Body of pancreas (tissue), 4 donors: ENCODE measurements around the gene HMCN2. TPM values are rescaled to one million over a fixed set of nuclear protein-coding genes. Genes with fewer than 3 reads are reported as not detected.

Experiments used
- ATAC-seq: fragments of 150-250 bp; one replicate; pipeline ENCODE4 v1.9.1; 2016
- DNase-seq, 4 donors: peaks; one replicate each; pipeline ENCODE4 v3.0.0-alpha.2; 2019
- H3K27ac ChIP-seq, 4 donors: fragments of 200-600 bp; sonication (generic); 1 replicate in 3 of 4; 2 replicates in 1 of 4; pipeline versions ENCODE4 v1.5.1 to v1.6.1; 2016 to 2019; ENCODE audit warnings: mild to moderate bottlenecking in 1 of 4, mixed read lengths in 1 of 4, moderate library complexity in 1 of 4
- H3K27me3 ChIP-seq, 2 donors: fragments of 200-600 bp; sonication (generic); one replicate each; pipeline ENCODE4 v1.6.0; 2016; ENCODE audit warnings: mild to moderate bottlenecking in 1 of 2
- H3K36me3 ChIP-seq, 2 donors: fragments of 200-600 bp; sonication (generic); replicated peaks in 1 of 2; 2 replicates each; pipeline ENCODE4 v1.5.1; 2016; ENCODE audit warnings: low read depth in 2 of 2; ENCODE audit not compliant: insufficient read depth in 1 of 2
- H3K4me1 ChIP-seq: fragments of 200-600 bp; sonication (generic); one replicate; pipeline ENCODE4 v1.6.0; 2016
- H3K4me3 ChIP-seq, 2 donors: fragments of 200-600 bp; sonication (generic); 1 replicate in 1 of 2; 2 replicates in 1 of 2; pipeline ENCODE4 v1.5.1; 2016 to 2019
- H3K9me3 ChIP-seq, 3 donors: fragments of 200-600 bp; sonication (generic); 1 replicate in 2 of 3; 2 replicates in 1 of 3; pipeline ENCODE4 v1.5.1; 2016
- CTCF ChIP-seq, 7 experiments: fragments of 450-650 bp in 4 of 7; fragments of 200-600 bp in 3 of 7; sonication (generic) in 3 of 7; IDR thresholded peaks; one replicate each; pipeline ENCODE4 v1.5.1; 2016 to 2019; ENCODE audit warnings: antibody characterized with exemption in 7 of 7
- POLR2A ChIP-seq, 3 donors: fragments of 450-650 bp; IDR thresholded peaks; one replicate each; pipeline ENCODE4 v1.6.1; 2016; ENCODE audit warnings: antibody characterized with exemption in 3 of 3, mild to moderate bottlenecking in 2 of 3
- WGBS, 2 donors: methylation state at CpG; one replicate each; pipeline ENCODE4 v1.1.5; 2017; 5-methylcytosine and 5-hydroxymethylcytosine counted together
- intact Hi-C: fragments of 100-400 bp; cut with DNase I; formaldehyde crosslinking; loops from one replicate; pipeline ENCODE4 v1.15.1; 2023
- total RNA-seq, 2 donors: library from RNA; depleted of rRNA; stranded (reverse); fragments of >200 nt; gene quantifications; one replicate each; pipeline ENCODE4 v1.1.0, GENCODE V29; 2016

HMCN2 gene
- total RNA-seq, 2 donors from 2014 or later, result 0.78 to 3.6 TPM

GRCh38 chr9:130430734-130431535 lies 165.4 kb downstream of the HMCN2 start:
- no peaks in the 10 kb centered on the region for H3K9me3 ChIP-seq
- 90 to 95% methylated on average over 14 to 21 of the region's 22 CpGs for WGBS, 2 donors
- H3K27ac ChIP-seq, result no peak overlapping the region
- ATAC-seq (no peak), DNase-seq (no peak)
- peaks cover 13% of the 10 kb centered on the region for H3K4me1 ChIP-seq
- no peaks in the 10 kb centered on the region for H3K36me3 ChIP-seq
- H3K4me3 ChIP-seq, result no peak overlapping the region
- peaks cover 0 to 4% of the 10 kb centered on the region in 2 donors for H3K27me3 ChIP-seq
- no peak for TF ChIP-seq CTCF (IDR thresholded peaks at IDR 0.05)
- no peak for TF ChIP-seq POLR2A (IDR thresholded peaks at IDR 0.05)
- intact Hi-C loops, result no loop called here

GRCh38 chr9:130431536-130432303 lies 166.2 kb downstream of the HMCN2 start:
- WGBS, 2 donors, result 74 to 97% methylated on average over 5 to 13 of the region's 17 CpGs
- peaks cover 0 to 4% of the 10 kb centered on the region in 2 donors for H3K27me3 ChIP-seq
- no peak for ATAC-seq

GRCh38 chr9:130432362-130432761 lies 166.8 kb downstream of the HMCN2 start:
- Histone ChIP-seq H3K27ac (no peak overlapping the region), H3K4me1 (peaks cover 13% of the 10 kb centered on the region), H3K9me3 (no peaks in the 10 kb centered on the region), H3K27me3 (peaks cover 0 to 4% of the 10 kb centered on the region in 2 donors), H3K4me3 (no peak overlapping the region), H3K36me3 (no peaks in the 10 kb centered on the region)
- no peak for DNase-seq
- intact Hi-C loops, result no loop called here
- 43 to 55% methylated on average over 11 of the region's 11 CpGs for WGBS, 2 donors
- ATAC-seq, result no peak
- TF ChIP-seq CTCF (IDR thresholded peaks at IDR 0.05), result no peak
- TF ChIP-seq POLR2A (IDR thresholded peaks at IDR 0.05), result no peak

More at GRCh38 chr9:130431536-130432303, 166.2 kb downstream of the HMCN2 start:
- Histone ChIP-seq H3K9me3 (no peaks in the 10 kb centered on the region), H3K4me1 (peaks cover 13% of the 10 kb centered on the region), H3K27ac (no peak overlapping the region), H3K36me3 (no peaks in the 10 kb centered on the region), H3K4me3 (no peak overlapping the region)
- no peak for DNase-seq
- intact Hi-C loops, result no loop called here
- TF ChIP-seq CTCF (IDR thresholded peaks at IDR 0.05) (no peak), POLR2A (IDR thresholded peaks at IDR 0.05) (no peak)

- Histone ChIP-seq H3K4me3 (no peak overlapping the region), H3K27me3 (peaks cover 0 to 4% of the 10 kb centered on the region in 2 donors), H3K36me3 (no peaks in the 10 kb centered on the region), H3K27ac (no peak overlapping the region), H3K4me1 (peaks cover 13% of the 10 kb centered on the region), H3K9me3 (no peaks in the 10 kb centered on the region)
- WGBS, 2 donors, result 50 to 72% methylated on average over 3 to 15 of the region's 16 CpGs
- no peak for DNase-seq
- ATAC-seq, result no peak
- TF ChIP-seq POLR2A (IDR thresholded peaks at IDR 0.05) (no peak), CTCF (IDR thresholded peaks at IDR 0.05) (no peak)
- intact Hi-C loops, result no loop called here
Observed at GRCh38 chr9:130432796-130433167, 167.2 kb downstream of the HMCN2 start.
